WTC11 (cell line): ENCODE results near the gene RRP36.

ENCODE experiments used
- CTCF ChIP-seq: fragments of 200-600 bp; IDR thresholded peaks from 2 replicates; pipeline ENCODE4 v1.8.0; 2022; ENCODE audit warnings: antibody characterized with exemption
- PRDM15 ChIP-seq: sonication (generic); formaldehyde crosslinking; IDR thresholded peaks from 2 replicates; pipeline ENCODE4 v1.8.0; 2022; ENCODE audit warnings: missing genetic modification reagents

- TF ChIP-seq PRDM15 (CRISPR knock-in tag) (no peak), CTCF (no peak)
Measured at GRCh38 chr6:43055966-43056365, 34.5 kb downstream of the RRP36 start.
